GM13977 (cell line): Measurements from ENCODE around the gene UBASH3A.

Source experiments
- DNase-seq: peaks from one replicate; pipeline ENCODE4 v3.0.0; 2012; ENCODE audit warnings: low spot score
- CTCF ChIP-seq: IDR thresholded peaks from 2 replicates; pipeline ENCODE4 v1.5.1; 2012; ENCODE audit warnings: mild to moderate bottlenecking, control low read depth; ENCODE audit not compliant: insufficient read depth; ENCODE audit errors: extremely low read depth, missing control alignments
- in situ Hi-C: fragments of 300-500 bp; cut with MboI; formaldehyde crosslinking; loops from one replicate; pipeline ENCODE4 v1.12.0; 2022; ENCODE audit warnings: low sequenced_read_pairs, low pct_unique_long_range_greater_than_20kb, mixed read lengths, inconsistent platforms; ENCODE audit not compliant: unreplicated experiment

The UBASH3A gene

GRCh38 chr21:42474043-42474831 is 70.5 kb downstream of the UBASH3A start:
- DNase-seq = peak; percentile 69
- in situ Hi-C loops = no loop called here
- peak; percentile 15 for TF ChIP-seq CTCF

DNA sequence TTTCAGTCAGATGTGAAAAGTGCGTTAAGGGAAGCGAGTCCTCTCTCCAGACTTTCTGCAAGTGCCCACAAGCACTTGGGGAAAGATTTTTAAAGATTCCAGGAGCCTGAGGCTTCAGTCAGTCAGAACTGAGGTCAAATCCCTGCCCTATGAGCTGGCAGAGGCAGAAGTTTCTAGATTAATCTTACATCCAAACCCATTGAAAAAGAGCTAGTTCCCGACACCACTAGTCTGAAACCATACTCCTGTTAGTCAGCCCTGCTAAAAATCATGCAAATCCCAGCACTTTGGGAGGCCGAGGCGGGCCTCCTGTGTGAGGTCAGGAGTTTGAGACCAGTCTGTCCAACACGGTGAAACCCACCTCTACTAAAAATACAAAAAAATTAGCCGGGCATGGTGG is 71.3 kb downstream of the UBASH3A start:
- in situ Hi-C loops = no loop called here
- DNase-seq = no peak
- no peak for TF ChIP-seq CTCF

- in situ Hi-C loops = no loop called here
- DNase-seq = no peak
- no peak for TF ChIP-seq CTCF
Observed at GRCh38 chr21:42475526-42476387, 72.1 kb downstream of the UBASH3A start.

GRCh38 chr21:42476388-42477331 is 73.0 kb downstream of the UBASH3A start:
- no peak for DNase-seq
- in situ Hi-C loops = no loop called here
- no peak for TF ChIP-seq CTCF

- DNase-seq = no peak
- no peak for TF ChIP-seq CTCF
- in situ Hi-C loops = no loop called here
Observed at GRCh38 chr21:42478504-42478903, 74.8 kb downstream of the UBASH3A start.

DNA sequence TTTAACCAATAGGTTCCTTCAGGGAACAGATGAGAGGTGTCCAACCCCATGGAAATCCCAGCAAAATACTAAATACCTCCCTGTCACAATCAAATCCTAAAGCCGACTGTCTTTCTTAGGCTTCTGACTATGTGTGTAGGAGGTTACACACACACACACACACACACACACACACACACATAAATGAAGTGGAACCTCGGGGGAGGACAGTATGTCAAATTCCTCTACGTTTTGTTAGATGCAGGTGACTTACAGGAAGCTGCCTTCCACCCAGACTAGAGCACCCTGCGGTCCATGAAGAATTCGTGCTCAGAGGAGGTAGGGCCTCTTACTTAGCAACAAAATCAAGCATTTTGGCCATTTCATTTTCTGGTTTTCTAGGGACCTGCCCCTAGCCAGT is 75.9 kb downstream of the UBASH3A start:
- in situ Hi-C loops = no loop called here
- no peak for TF ChIP-seq CTCF
- DNase-seq = no peak
